Cardiac muscle cell (in vitro differentiated cells and primary cell): Measurements from ENCODE around the gene AANAT. TPM values are rescaled to one million over a fixed set of nuclear protein-coding genes. Genes with fewer than 3 reads are reported as not detected.

Source experiments
- DNase-seq, 2 donors: peaks; one replicate each; pipeline versions ENCODE4 v3.0.0 to v3.0.0-alpha.2; 2010 to 2017; ENCODE audit warnings: low read depth in 1 of 2, low spot score in 1 of 2
- H3K27ac ChIP-seq: fragments of 200-600 bp; sonication (generic); 2 replicates; pipeline ENCODE4 v1.5.1; 2016
- H3K27me3 ChIP-seq: fragments of 200-600 bp; sonication (generic); 2 replicates; pipeline ENCODE4 v1.6.0; 2016; ENCODE audit warnings: control low read depth
- H3K36me3 ChIP-seq: fragments of 200-600 bp; sonication (generic); 2 replicates; pipeline ENCODE4 v1.5.1; 2016; ENCODE audit warnings: control low read depth
- H3K4me1 ChIP-seq: fragments of 200-600 bp; sonication (generic); 2 replicates; pipeline ENCODE4 v1.8.1; 2017; ENCODE audit warnings: low read depth, mild to moderate bottlenecking, mixed run types
- H3K4me3 ChIP-seq: fragments of 200-600 bp; sonication (generic); 2 replicates; pipeline ENCODE4 v1.5.1; 2016; ENCODE audit warnings: mild to moderate bottlenecking
- H3K9me3 ChIP-seq: fragments of 200-600 bp; sonication (generic); 2 replicates; pipeline ENCODE4 v1.5.1; 2017; ENCODE audit warnings: low read depth, mild to moderate bottlenecking, control low read depth
- polyA plus RNA-seq: library from polyadenylated mRNA; unstranded; fragments of >200 nt; fragmentation: Nextera tagmentation; extraction: Ambion mirVana; gene quantifications from 2 replicates; pipeline ENCODE4 v1.2.1, GENCODE V29; 2016
- total RNA-seq: library from RNA; depleted of rRNA; stranded (reverse); fragments of >200 nt; gene quantifications from 2 replicates; pipeline ENCODE4 v1.2.3, GENCODE V29; 2016
- TF ChIP-seq, protein P1 (sequence below): IDR thresholded peaks from 2 replicates; pipeline ENCODE4 v1.5.1; 2012; ENCODE audit warnings: low read depth, mild to moderate bottlenecking, low read length

AANAT gene
- total and polyA plus RNA-seq, 2 experiments from 2014 or later: 0.33 to 2.1 TPM

DNA sequence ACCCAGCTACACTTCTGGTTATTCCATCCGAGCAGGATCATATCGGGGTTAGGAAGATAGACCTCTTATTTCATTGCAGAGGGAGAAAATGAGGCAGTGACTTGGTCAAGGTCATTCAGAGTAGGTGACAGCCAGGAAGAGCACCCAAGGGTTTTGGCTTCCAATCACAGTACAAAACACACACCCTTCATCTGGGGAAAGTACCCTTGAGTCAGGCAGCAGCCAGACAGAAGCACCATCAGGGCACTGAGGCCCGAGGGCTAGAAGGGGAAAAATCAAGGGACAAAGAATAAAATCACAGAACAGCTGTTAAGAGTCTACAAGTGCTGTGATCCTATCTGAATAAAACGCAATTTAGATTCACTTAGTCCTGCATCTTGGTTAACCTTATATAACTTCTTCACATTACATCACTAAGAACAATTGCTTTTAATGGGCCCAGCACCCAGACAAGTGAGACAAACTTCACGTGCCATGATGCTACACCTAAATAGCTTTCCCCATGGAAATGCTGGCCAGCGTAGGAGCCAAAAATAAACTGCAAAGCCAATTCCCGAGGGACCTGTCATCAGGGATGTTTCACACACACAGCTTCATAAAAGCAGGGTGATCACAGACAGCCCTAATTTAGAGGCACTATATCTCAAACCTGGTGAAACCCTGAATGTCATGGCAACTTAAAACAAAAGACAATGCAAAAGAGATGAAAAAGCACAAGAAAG lies 19.3 kb upstream of the AANAT start:
- Histone ChIP-seq H3K9me3 (no peaks in the 10 kb centered on the region), H3K4me3 (no peak overlapping the region), H3K27ac (peak overlapping the region; percentile 82), H3K4me1 (peaks cover 55% of the 10 kb centered on the region), H3K36me3 (no peaks in the 10 kb centered on the region), H3K27me3 (no peaks in the 10 kb centered on the region)
- TF ChIP-seq, protein P1, sequence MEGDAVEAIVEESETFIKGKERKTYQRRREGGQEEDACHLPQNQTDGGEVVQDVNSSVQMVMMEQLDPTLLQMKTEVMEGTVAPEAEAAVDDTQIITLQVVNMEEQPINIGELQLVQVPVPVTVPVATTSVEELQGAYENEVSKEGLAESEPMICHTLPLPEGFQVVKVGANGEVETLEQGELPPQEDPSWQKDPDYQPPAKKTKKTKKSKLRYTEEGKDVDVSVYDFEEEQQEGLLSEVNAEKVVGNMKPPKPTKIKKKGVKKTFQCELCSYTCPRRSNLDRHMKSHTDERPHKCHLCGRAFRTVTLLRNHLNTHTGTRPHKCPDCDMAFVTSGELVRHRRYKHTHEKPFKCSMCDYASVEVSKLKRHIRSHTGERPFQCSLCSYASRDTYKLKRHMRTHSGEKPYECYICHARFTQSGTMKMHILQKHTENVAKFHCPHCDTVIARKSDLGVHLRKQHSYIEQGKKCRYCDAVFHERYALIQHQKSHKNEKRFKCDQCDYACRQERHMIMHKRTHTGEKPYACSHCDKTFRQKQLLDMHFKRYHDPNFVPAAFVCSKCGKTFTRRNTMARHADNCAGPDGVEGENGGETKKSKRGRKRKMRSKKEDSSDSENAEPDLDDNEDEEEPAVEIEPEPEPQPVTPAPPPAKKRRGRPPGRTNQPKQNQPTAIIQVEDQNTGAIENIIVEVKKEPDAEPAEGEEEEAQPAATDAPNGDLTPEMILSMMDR: no peak
- peak in 1 of 2 donors; percentile 49 for DNase-seq

- TF ChIP-seq, protein P1: no peak
- peaks cover 55% of the 10 kb centered on the region for H3K4me1 ChIP-seq
These were observed 18.3 kb upstream of the AANAT start for GRCh38 chr17:76449126-76449525.

GRCh38 chr17:76451506-76451905 lies 15.9 kb upstream of the AANAT start:
- DNase-seq: no peak
- Histone ChIP-seq H3K27me3 (no peaks in the 10 kb centered on the region), H3K4me3 (peak overlapping the region; percentile 82), H3K36me3 (no peaks in the 10 kb centered on the region), H3K4me1 (peaks cover 38% of the 10 kb centered on the region), H3K9me3 (no peaks in the 10 kb centered on the region), H3K27ac (no peak overlapping the region)
- TF ChIP-seq, protein P1: no peak

More at GRCh38 chr17:76449126-76449525, 18.3 kb upstream of the AANAT start:
- DNase-seq: no peak
- peak overlapping the region; percentile 82 for H3K27ac ChIP-seq
- H3K36me3 ChIP-seq: no peaks in the 10 kb centered on the region
- H3K9me3 ChIP-seq: no peaks in the 10 kb centered on the region
- H3K27me3 ChIP-seq: no peaks in the 10 kb centered on the region
- H3K4me3 ChIP-seq: no peak overlapping the region

DNA sequence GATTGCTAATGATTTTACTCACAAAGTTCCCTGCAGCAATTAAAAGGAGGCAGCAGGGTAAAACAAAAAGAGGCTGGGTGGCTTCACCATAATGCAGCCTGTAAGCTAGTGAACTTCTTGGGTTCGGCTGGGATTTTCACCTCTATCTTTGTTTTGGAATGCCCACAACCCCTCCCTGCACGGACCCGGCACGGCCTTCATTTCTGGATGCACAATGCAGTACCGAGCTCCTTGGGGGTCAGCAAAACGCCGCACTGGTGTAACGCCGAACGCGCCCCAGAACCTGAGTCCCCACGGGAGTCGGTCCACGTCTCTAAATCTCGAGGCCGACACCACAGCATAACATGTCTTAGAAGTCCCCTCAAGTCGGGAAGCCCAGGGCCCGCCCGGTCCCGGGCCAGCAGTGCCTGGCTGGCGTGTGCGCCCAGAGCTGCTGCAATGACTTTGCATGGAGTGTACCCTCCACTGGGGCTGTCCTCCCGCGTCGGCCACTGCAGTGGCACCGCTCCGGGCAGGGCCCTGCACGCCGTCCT lies 15.2 kb upstream of the AANAT start:
- peak overlapping the region; percentile 82 for H3K4me3 ChIP-seq
- H3K9me3 ChIP-seq: no peaks in the 10 kb centered on the region
- H3K27ac ChIP-seq: peak overlapping the region; percentile 59
- DNase-seq: no peak
- peaks cover 31% of the 10 kb centered on the region for H3K4me1 ChIP-seq
- TF ChIP-seq, protein P1: no peak
- no peaks in the 10 kb centered on the region for H3K36me3 ChIP-seq
- no peaks in the 10 kb centered on the region for H3K27me3 ChIP-seq

DNA sequence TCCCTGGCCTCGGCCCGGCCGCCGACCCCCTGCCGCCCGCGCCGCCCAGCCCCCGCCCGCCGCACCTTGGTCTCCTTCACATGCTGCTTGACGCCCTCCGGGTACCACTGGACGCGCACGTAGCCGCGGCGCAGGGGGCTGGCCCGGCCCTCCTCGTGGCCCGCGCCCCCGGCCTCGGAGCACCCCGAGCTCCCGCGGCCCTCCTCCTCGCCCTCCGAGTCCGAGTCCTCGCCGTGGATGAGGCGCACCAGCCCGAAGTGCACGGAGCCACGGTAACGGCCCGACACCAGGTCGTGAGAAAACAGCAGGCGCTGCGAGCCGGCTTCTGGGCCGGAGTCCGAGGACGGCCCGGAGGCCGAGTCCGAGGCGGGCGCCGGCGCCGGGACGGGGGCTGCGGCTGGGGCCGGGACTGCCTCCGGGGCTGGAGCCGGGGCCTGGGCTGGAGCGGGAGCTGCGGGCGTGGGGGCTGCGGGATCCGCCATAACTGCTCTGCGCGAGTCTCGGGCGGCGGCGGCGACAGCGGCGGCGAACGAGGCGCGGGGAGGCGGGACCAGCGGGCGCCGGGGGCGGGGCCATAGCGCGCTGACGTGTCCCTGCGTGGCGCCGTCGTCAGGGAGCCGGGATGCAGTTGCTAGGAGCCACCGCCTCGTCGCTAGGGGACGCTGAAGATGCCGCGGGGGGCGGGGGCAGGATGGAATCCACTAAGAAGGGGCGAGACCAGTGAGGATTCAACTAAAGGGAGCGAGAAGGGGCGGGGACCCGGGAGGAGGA lies 14.6 kb upstream of the AANAT start, which contains the start of gene UBE2O:
UBE2O (minus strand) TSS at position 493 of the 771 bp plus-strand sequence; CDS start at position 482, 11 bp downstream.
- Histone ChIP-seq H3K4me1 (peaks cover 25% of the 10 kb centered on the region), H3K27me3 (no peaks in the 10 kb centered on the region), H3K27ac (peak within 1 kb of the TSS; percentile 59), H3K9me3 (no peaks in the 10 kb centered on the region), H3K4me3 (peak within 1 kb of the TSS; percentile 82), H3K36me3 (no peaks in the 10 kb centered on the region)
- DNase-seq: peak; percentile 89 to 93
- TF ChIP-seq, protein P1: peak; percentile 41
